CD14-positive monocyte (primary cell): ENCODE data around the gene TBCC. TPM values are rescaled to one million over a fixed set of nuclear protein-coding genes. Genes with fewer than 3 reads are reported as not detected.

Source experiments
- DNase-seq, 3 donors: peaks; one replicate each; pipeline ENCODE4 v3.0.0-alpha.2; 2011 to 2022
- H2AFZ ChIP-seq: 2 replicates; pipeline ENCODE4 v1.6.0; 2012; ENCODE audit warnings: mild to moderate bottlenecking, low read depth, low read length, inconsistent platforms; ENCODE audit not compliant: insufficient read depth, poor library complexity, severe bottlenecking
- H3K27ac ChIP-seq, 2 donors: 1 replicate in 1 of 2; 2 replicates in 1 of 2; pipeline ENCODE4 v1.5.1; 2012 to 2013; ENCODE audit warnings: low read length in 2 of 2, control low read depth in 1 of 2, inconsistent platforms in 1 of 2, low read depth in 1 of 2, mild to moderate bottlenecking in 1 of 2
- H3K27me3 ChIP-seq, 2 donors: one replicate each; pipeline versions ENCODE4 v1.6.0 to v1.6.1; 2011 to 2013; ENCODE audit warnings: low read length in 2 of 2; ENCODE audit not compliant: control insufficient read depth in 2 of 2, insufficient read depth in 2 of 2
- H3K36me3 ChIP-seq, 2 donors: replicated peaks in 1 of 2; 1 replicate in 1 of 2; 2 replicates in 1 of 2; pipeline versions ENCODE4 v1.5.1 to v1.6.1; 2012 to 2013; ENCODE audit warnings: low read length in 2 of 2, control low read depth in 1 of 2, inconsistent platforms in 1 of 2, mild to moderate bottlenecking in 1 of 2; ENCODE audit not compliant: insufficient read depth in 2 of 2, control insufficient read depth in 1 of 2
- H3K4me1 ChIP-seq, 2 donors: 1 replicate in 1 of 2; 2 replicates in 1 of 2; pipeline versions ENCODE4 v1.5.1 to v1.6.1; 2012 to 2013; ENCODE audit warnings: low read length in 2 of 2, control low read depth in 1 of 2, inconsistent platforms in 1 of 2, mild to moderate bottlenecking in 1 of 2, moderate library complexity in 1 of 2; ENCODE audit not compliant: insufficient read depth in 2 of 2, control insufficient read depth in 1 of 2
- H3K4me2 ChIP-seq: replicated peaks from 2 replicates; pipeline ENCODE3; 2012; ENCODE audit warnings: low read length, moderate library complexity, mild to moderate bottlenecking; ENCODE audit not compliant: poor library complexity, severe bottlenecking; ENCODE audit errors: extremely low read depth
- H3K4me3 ChIP-seq, 3 experiments: fragments of 200-600 bp in 1 of 3; sonication (generic) in 1 of 3; replicated peaks in 1 of 3; 1 replicate in 2 of 3; 2 replicates in 1 of 3; pipeline ENCODE4 v1.5.1; 2011 to 2013; ENCODE audit warnings: low read length in 3 of 3, mild to moderate bottlenecking in 3 of 3, control low read depth in 2 of 3, low read depth in 2 of 3, inconsistent platforms in 1 of 3, moderate library complexity in 1 of 3
- H3K79me2 ChIP-seq: 2 replicates; pipeline ENCODE4 v1.6.0; 2012; ENCODE audit warnings: mild to moderate bottlenecking, control low read depth, inconsistent platforms, low read length, moderate library complexity; ENCODE audit not compliant: insufficient read depth
- H3K9ac ChIP-seq: 2 replicates; pipeline ENCODE4 v1.6.0; 2017; ENCODE audit warnings: low read length, mild to moderate bottlenecking; ENCODE audit not compliant: insufficient read depth, poor library complexity, severe bottlenecking
- H3K9me3 ChIP-seq, 2 donors: replicated peaks in 1 of 2; 1 replicate in 1 of 2; 2 replicates in 1 of 2; pipeline versions ENCODE4 v1.5.1 to v1.6.1; 2012 to 2013; ENCODE audit warnings: low read length in 2 of 2, control low read depth in 1 of 2; ENCODE audit not compliant: control insufficient read depth in 1 of 2, insufficient read depth in 1 of 2
- H4K20me1 ChIP-seq: 2 replicates; pipeline ENCODE4 v1.6.0; 2012; ENCODE audit warnings: mild to moderate bottlenecking, low read length, control low read depth, moderate library complexity; ENCODE audit not compliant: insufficient read depth
- H3K27ac Mint-ChIP-seq, 7 donors: one replicate each; pipeline ENCODE4 v1.8.0; 2020; ENCODE audit warnings: mild to moderate bottlenecking in 7 of 7, mixed read lengths in 7 of 7, moderate library complexity in 6 of 7, inconsistent platforms in 2 of 7
- H3K27me3 Mint-ChIP-seq, 3 donors: one replicate each; pipeline ENCODE4 v1.8.0; 2021 to 2022; ENCODE audit warnings: low read depth in 3 of 3, mild to moderate bottlenecking in 3 of 3, mixed read lengths in 3 of 3, moderate library complexity in 3 of 3, inconsistent platforms in 1 of 3
- H3K36me3 Mint-ChIP-seq, 2 donors: one replicate each; pipeline ENCODE4 v1.8.0; 2020; ENCODE audit warnings: mixed read lengths in 2 of 2, inconsistent platforms in 1 of 2, mild to moderate bottlenecking in 1 of 2
- H3K4me1 Mint-ChIP-seq: one replicate; pipeline ENCODE4 v1.8.0; 2020; ENCODE audit warnings: mild to moderate bottlenecking, mixed read lengths
- H3K4me3 Mint-ChIP-seq, 2 donors: one replicate each; pipeline ENCODE4 v1.8.0; 2020; ENCODE audit warnings: mild to moderate bottlenecking in 2 of 2, mixed read lengths in 2 of 2, moderate library complexity in 1 of 2
- H3K9me3 Mint-ChIP-seq, 7 donors: one replicate each; pipeline ENCODE4 v1.8.0; 2020 to 2022; ENCODE audit warnings: mixed read lengths in 7 of 7, mild to moderate bottlenecking in 6 of 7, moderate library complexity in 6 of 7, inconsistent platforms in 2 of 7
- WGBS: methylation state at CpG from one replicate; pipeline ENCODE4 v1.1.5; 2013; ENCODE audit warnings: missing lambda C conversion rate; ENCODE audit not compliant: insufficient coverage; 5-methylcytosine and 5-hydroxymethylcytosine counted together
- intact Hi-C, 2 donors: fragments of 100-400 bp; cut with micrococcal nuclease; formaldehyde crosslinking; loops; one replicate each; pipeline versions ENCODE4 v1.15.0 to v1.15.1; 2023
- polyA plus RNA-seq, 3 donors: library from polyadenylated mRNA; depleted of rRNA in 1 of 3; unstranded in 2 of 3; stranded (reverse) in 1 of 3; fragments of 300-500 nt in 2 of 3; fragments of >200 nt in 1 of 3; fragmentation: Illumina TruSeq in 2 of 3; gene quantifications; 1 replicate in 2 of 3; 2 replicates in 1 of 3; pipeline ENCODE4 v1.2.3, GENCODE V29; 2012 to 2021
- TF ChIP-seq, protein P1 (sequence below): fragments of 200-600 bp; IDR thresholded peaks from one replicate; pipeline ENCODE4 v1.8.0; 2022; ENCODE audit warnings: antibody characterized with exemption, mild to moderate bottlenecking

The TBCC gene
- polyA plus RNA-seq, 3 donors, result 19.3 to 31.3 (median 30.7) TPM

GRCh38 chr6:42756722-42757121 lies 10.8 kb upstream of the TBCC start:
- Histone ChIP-seq H3K4me1 (no peaks in the 10 kb centered on the region), H3K27ac (no peak overlapping the region), H3K27me3 (no peaks in the 10 kb centered on the region), H3K9me3 (no peaks in the 10 kb centered on the region), H3K79me2 (no peaks in the 10 kb centered on the region), H2AFZ (no peak overlapping the region), H3K4me3 (no peak overlapping the region), H3K4me2 (no peak overlapping the region), H3K36me3 (peaks cover 3 to 25% of the 10 kb centered on the region in 2 donors), H3K9ac (no peak overlapping the region), H4K20me1 (no peaks in the 10 kb centered on the region)
- peaks cover 2% of the 10 kb centered on the region for H3K4me1 Mint-ChIP-seq
- intact Hi-C loops, result no loop called here
- H3K4me3 Mint-ChIP-seq, result no peak overlapping the region
- H3K9me3 Mint-ChIP-seq, result peaks cover 0 to 1% (median 0%) of the 10 kb centered on the region in 7 donors
- H3K27me3 Mint-ChIP-seq, result peaks cover 0 to 2% (median 0%) of the 10 kb centered on the region in 3 donors
- no CpG with 5 or more reads among the region's 7 CpGs for WGBS
- DNase-seq, result no peak
- H3K27ac Mint-ChIP-seq, result peak overlapping the region in 1 of 7 donors; percentile 16
- peaks cover 21 to 32% of the 10 kb centered on the region in 2 donors for H3K36me3 Mint-ChIP-seq
- TF ChIP-seq, protein P1, sequence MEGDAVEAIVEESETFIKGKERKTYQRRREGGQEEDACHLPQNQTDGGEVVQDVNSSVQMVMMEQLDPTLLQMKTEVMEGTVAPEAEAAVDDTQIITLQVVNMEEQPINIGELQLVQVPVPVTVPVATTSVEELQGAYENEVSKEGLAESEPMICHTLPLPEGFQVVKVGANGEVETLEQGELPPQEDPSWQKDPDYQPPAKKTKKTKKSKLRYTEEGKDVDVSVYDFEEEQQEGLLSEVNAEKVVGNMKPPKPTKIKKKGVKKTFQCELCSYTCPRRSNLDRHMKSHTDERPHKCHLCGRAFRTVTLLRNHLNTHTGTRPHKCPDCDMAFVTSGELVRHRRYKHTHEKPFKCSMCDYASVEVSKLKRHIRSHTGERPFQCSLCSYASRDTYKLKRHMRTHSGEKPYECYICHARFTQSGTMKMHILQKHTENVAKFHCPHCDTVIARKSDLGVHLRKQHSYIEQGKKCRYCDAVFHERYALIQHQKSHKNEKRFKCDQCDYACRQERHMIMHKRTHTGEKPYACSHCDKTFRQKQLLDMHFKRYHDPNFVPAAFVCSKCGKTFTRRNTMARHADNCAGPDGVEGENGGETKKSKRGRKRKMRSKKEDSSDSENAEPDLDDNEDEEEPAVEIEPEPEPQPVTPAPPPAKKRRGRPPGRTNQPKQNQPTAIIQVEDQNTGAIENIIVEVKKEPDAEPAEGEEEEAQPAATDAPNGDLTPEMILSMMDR, result no peak

DNA sequence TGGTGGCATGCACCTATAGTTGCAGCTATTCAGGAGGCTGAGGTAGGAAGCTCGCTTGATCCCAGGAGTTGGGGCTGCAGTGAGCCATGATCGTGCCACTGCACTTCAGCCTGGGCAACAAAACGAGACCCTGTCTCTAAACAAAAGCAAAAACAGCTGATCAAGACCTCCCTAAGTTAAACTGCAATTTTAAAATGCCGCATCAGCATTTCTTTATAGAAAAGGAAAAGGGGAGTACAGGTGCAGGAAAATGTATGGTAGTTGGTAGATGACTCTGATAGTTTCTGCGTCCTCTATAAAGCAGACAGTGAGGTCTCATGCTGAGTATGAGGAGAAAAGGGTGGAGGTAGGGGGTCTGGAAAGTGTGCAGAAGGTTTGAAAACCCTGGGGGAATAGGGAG lies 8.9 kb upstream of the TBCC start:
- 95% methylated on average over 2 of the region's 5 CpGs for WGBS
- no peak overlapping the region for H2AFZ ChIP-seq
- no peaks in the 10 kb centered on the region for H3K4me1 ChIP-seq
- no peak overlapping the region for H3K4me2 ChIP-seq
- Mint-ChIP-seq H3K27me3 (peaks cover 0 to 2% (median 0%) of the 10 kb centered on the region in 3 donors), H3K27ac (no peak overlapping the region), H3K9me3 (peaks cover 0 to 1% (median 0%) of the 10 kb centered on the region in 7 donors), H3K4me1 (peaks cover 5% of the 10 kb centered on the region), H3K4me3 (no peak overlapping the region), H3K36me3 (peaks cover 18 to 29% of the 10 kb centered on the region in 2 donors)
- no peak for DNase-seq
- H3K9ac ChIP-seq, result no peak overlapping the region
- intact Hi-C loops, result no loop called here
- H3K4me3 ChIP-seq, result no peak overlapping the region
- peaks cover 4% of the 10 kb centered on the region for H3K79me2 ChIP-seq
- TF ChIP-seq, protein P1, result no peak
- H3K9me3 ChIP-seq, result no peaks in the 10 kb centered on the region
- no peak overlapping the region for H3K27ac ChIP-seq
- no peaks in the 10 kb centered on the region for H4K20me1 ChIP-seq
- peaks cover 0 to 20% of the 10 kb centered on the region in 2 donors for H3K36me3 ChIP-seq
- no peaks in the 10 kb centered on the region for H3K27me3 ChIP-seq
